GM12891 (cell line): ENCODE results near the gene ZNF346.

Experiments used
- POLR2A ChIP-seq: IDR thresholded peaks from 2 replicates; pipeline ENCODE4 v1.6.1; 2011; ENCODE audit warnings: low read depth, low read length, control low read depth
- POLR2AphosphoS5 ChIP-seq: IDR thresholded peaks from 2 replicates; pipeline ENCODE4 v1.6.1; 2011; ENCODE audit warnings: low read depth, low read length, control low read depth
- POU2F2 ChIP-seq: IDR thresholded peaks from 2 replicates; pipeline ENCODE4 v1.6.1; 2011; ENCODE audit warnings: low read depth, mild to moderate bottlenecking, control low read depth, low read length, moderate library complexity
- TAF1 ChIP-seq: IDR thresholded peaks from 2 replicates; pipeline ENCODE4 v1.6.1; 2011; ENCODE audit warnings: low read depth, low read length, control low read depth

- TF ChIP-seq POLR2A (no peak), POU2F2 (no peak), TAF1 (no peak), POLR2AphosphoS5 (no peak)
These were observed 7.3 kb upstream of the ZNF346 start for GRCh38 chr5:177015156-177015555.
